Activated CD4-positive, alpha-beta T cell treated with anti-CD3 and anti-CD28 coated beads, Interleukin-2, Interleukin-6, amounts not matched to agents 100 ng/mL and 50 ng/mL, durations not matched to agents 16 hours and 8 hours (primary cell): ENCODE measurements around the gene TBL1X.

Experiments used
- DNase-seq: peaks from one replicate; pipeline ENCODE4 v3.0.0-alpha.2; 2020

The TBL1X gene

DNA sequence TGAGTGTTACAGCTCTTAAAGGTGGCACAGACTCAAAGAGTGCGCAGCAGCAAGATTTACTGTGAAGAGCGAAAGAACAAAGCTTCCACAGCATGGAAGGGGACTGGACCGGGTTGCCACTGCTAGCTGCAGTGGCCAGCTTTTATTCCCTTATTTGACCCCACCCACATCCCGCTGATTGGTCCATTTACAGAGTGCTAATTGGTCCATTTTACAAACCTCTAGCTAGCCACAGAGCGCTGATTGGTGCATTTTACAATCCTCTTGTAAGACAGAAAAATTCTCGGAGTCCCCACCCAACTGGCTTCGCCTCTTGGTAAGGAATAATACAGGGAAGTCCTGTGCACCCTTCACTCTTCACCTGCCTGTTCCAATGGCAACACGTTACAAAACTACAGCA is 319.5 kb downstream of the TBL1X start:
- no peak for DNase-seq

DNA sequence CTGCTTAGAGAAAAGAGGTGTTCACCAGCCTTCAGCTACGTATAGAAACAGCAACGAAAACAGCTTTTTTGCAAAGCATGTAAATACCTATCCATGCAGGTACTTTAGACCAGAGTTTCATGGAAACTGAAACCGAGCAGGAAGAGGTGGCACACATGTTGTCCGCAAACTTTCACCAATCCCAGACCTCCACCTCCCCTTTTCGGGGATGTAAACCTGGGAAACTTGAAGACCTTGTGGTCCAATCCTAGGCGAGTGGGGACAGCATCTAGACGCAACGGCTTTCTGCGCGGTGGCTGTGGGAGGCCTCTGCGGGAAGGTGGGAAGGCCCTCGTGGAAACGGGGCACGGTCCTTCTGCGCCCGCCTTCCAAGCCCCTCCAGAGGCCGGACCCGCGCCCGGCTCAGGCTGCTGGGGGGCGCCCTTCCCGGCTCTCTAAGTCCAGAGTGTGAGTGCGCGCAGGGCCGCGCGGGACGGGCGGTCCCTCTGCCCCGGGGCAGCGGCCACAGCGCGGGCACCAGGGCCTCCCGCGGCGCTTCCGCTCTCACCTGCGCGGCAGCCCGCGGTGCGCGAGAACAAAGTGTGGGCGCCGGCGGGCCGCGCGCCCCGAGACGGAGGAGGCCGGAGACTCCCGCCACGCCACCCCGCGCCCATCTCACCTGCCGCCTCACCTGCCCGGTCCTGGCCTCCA is 320.5 kb downstream of the TBL1X start:
- DNase-seq, result no peak

DNA sequence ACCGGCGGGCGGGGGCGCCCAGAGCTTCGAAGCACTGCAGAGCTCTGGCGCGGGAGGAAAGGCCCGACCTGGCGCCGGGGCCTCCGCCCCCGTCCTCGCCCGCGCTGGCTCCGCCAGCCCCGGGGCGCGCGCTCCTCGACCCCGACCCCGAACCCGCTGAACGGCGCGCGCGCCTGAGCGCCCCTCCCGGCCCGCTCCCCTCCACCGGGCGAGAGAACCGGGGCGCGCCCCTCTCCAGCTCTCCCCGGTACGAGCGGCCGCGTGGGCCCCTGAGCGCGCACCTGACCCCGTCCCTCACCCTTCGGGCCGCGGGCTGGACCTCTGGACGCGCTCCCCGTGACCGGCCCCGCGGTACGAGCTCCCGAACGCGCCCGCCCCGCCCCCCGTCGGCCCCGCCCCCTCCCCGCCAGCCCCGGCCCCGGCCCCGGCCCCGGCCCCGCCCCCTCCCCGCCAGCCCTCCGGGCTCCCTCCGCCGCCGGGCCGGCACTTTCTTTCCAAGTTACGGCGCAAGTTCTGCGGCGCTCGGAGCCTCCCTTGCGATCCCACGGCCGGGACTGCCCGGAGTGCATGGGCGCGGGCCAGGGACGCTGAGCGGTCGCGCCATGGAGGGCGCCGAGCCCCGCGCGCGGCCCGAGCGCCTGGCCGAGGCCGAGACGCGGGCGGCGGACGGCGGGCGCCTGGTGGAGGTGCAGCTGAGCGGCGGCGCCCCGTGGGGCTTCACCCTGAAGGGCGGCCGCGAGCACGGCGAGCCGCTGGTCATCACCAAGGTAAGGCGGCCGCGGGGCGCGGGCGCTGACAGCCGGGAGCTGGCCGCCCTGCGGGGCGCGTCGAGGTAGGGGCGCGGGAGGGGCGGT is 321.3 kb downstream of the TBL1X start, which contains the start of gene SHROOM2:
Gene SHROOM2, plus strand, starts transcription at position 486 of the 854 bp plus-strand sequence. Its CDS starts 117 bp downstream, at position 603.
- no peak for DNase-seq

DNA sequence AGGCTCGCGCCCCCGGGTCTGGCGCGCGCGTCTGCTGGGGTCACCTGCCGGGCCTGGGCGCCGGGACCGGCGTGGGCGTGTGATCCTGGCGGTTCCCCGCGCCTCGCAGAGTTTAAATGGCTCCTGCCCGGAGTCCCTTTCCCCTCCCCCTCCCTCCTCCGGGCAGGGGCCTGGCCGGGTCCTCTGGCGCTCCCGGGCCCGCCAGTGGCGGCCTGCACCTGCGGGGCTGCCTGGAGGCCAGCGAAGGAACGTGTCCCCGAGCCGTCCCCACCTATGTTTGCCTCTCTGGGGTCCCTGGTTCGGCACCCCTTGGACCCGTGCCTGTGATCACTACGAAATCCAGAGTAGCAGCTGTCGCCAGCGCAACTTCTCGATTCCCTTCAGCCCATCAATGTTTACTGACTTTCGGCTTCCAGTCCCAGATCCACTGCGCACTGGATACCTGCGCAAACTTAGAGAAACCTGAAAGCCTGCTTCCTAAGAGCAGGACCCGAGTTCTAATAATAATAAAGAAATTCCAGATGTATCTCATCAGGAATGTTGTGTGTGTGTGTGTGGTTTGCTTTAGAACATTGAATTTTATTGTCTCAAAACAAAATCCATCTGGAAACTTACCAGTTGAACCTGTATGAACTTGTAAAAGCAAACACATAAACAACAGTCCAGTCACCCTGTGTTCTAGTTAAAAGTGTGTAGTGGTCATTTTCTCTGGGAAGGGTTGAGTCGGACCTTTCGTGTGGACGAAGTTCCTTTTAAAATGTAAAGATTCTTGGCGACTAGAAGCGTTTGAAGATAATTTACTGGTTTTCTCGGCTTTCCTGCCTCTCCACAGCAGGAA is 322.2 kb downstream of the TBL1X start:
- DNase-seq, result no peak

DNA sequence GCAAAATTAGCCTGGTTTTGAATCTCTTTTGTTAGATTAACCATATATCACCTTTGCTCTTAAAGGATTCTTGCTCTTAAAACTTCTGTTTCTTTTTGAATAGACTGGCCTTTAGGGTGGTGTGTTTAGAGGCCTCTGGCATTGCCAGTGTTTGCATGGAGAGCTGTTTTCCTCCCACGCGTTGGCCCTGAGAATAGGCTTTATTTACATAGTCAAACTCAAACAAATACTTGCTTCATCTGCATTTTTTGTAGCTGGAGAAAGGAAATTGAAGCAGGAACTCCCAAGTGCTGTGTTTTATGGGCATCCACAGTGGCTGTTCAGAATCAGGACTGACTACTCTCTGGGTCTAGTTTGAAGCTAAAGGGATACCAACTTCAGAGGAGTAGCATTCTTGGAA is 324.1 kb downstream of the TBL1X start:
- DNase-seq, result no peak

DNA sequence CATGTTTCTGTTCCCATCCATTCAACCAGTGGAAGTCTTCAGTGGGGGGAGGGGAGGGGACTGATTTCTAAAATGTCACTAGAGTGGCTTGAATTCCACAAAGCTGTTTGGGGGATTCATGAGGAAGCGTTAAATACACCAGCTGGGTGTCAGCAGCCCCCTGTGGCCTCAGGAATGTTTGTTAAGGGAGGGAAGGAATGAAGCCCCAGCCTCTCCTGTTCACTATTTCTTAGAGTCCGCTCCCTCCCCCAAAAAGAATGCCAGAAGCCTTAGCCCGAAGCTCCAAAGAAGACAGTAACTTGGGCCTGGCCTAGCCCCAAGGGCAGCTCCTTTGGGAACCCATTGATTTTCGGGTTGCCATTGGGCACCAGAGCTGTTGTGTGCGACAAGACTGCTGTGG is 324.7 kb downstream of the TBL1X start:
- no peak for DNase-seq
